Liver (tissue), 3 donors: ENCODE data around the gene DSG2.

Experiments
- EGR1 ChIP-seq, 2 donors: IDR thresholded peaks; 2 replicates each; pipeline ENCODE4 v1.6.1; 2016 to 2018; ENCODE audit warnings: antibody characterized with exemption in 2 of 2, low read depth in 2 of 2
- FOXA1 ChIP-seq: IDR thresholded peaks from 2 replicates; pipeline ENCODE4 v1.6.1; 2016; ENCODE audit warnings: antibody characterized with exemption
- GABPA ChIP-seq, 2 donors: IDR thresholded peaks in 1 of 2; conservative IDR thresholded peaks in 1 of 2; 2 replicates each; pipeline ENCODE4 v1.6.1; 2016; ENCODE audit warnings: antibody characterized with exemption in 2 of 2, mild to moderate bottlenecking in 1 of 2, moderate library complexity in 1 of 2
- HNF4A ChIP-seq, 2 donors: conservative IDR thresholded peaks; 2 replicates each; pipeline ENCODE4 v1.6.1; 2016; ENCODE audit warnings: antibody characterized with exemption in 2 of 2, mild to moderate bottlenecking in 2 of 2
- JUND ChIP-seq, 2 donors: IDR thresholded peaks; 2 replicates each; pipeline ENCODE4 v1.6.1; 2016; ENCODE audit warnings: antibody characterized with exemption in 2 of 2
- RAD21 ChIP-seq, 2 donors: IDR thresholded peaks; 2 replicates each; pipeline ENCODE4 v1.6.1; 2016; ENCODE audit warnings: antibody characterized with exemption in 2 of 2, mild to moderate bottlenecking in 2 of 2
- TAF1 ChIP-seq: conservative IDR thresholded peaks from 2 replicates; pipeline ENCODE4 v1.6.1; 2016; ENCODE audit warnings: antibody characterized with exemption, mild to moderate bottlenecking
- YY1 ChIP-seq: IDR thresholded peaks from 2 replicates; pipeline ENCODE4 v1.6.1; 2016; ENCODE audit warnings: antibody characterized with exemption, mild to moderate bottlenecking
- TF ChIP-seq, protein P1 (sequence below): fragments of 150-350 bp; IDR thresholded peaks from 2 replicates; pipeline ENCODE4 v1.5.1; 2017; ENCODE audit warnings: improper control_type of control experiment, low read depth, low read length; ENCODE audit not compliant: missing input control
- TF ChIP-seq, protein P2 (sequence below): IDR thresholded peaks from 2 replicates; pipeline ENCODE4 v1.6.1; 2016; ENCODE audit warnings: antibody characterized with exemption
- TF ChIP-seq, protein P3 (sequence below): IDR thresholded peaks from 2 replicates; pipeline ENCODE4 v1.6.1; 2016; ENCODE audit warnings: antibody characterized with exemption
- donor health status: healthy.
- donor health status: healthy.

DNA sequence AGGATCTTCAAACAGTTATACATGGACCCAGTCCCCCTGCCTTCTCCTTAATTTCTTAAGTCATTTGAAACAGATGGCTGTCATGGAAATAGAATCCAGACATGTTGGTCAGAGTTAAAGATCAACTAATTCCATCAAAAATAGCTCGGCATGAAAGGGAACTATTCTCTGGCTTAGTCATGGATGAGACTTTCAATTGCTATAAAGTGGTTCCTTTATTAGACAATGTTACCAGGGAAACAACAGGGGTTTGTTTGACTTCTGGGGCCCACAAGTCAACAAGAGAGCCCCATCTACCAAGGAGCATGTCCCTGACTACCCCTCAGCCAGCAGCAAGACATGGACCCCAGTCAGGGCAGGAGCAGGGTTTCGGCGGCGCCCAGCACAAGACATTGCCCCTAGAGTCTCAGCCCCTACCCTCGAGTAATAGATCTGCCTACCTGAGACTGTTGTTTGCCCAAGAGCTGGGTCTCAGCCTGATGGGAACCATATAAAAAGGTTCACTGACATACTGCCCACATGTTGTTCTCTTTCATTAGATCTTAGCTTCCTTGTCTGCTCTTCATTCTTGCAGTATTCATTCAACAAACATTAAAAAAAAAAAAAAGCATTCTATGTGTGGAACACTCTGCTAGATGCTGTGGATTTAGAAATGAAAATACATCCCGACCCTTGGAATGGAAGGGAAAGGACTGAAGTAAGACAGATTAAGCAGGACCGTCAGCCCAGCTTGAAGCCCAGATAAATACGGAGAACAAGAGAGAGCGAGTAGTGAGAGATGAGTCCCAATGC lies 98.3 kb downstream of the DSG2 start:
- no peak for TF ChIP-seq TAF1
- TF ChIP-seq, protein P1, sequence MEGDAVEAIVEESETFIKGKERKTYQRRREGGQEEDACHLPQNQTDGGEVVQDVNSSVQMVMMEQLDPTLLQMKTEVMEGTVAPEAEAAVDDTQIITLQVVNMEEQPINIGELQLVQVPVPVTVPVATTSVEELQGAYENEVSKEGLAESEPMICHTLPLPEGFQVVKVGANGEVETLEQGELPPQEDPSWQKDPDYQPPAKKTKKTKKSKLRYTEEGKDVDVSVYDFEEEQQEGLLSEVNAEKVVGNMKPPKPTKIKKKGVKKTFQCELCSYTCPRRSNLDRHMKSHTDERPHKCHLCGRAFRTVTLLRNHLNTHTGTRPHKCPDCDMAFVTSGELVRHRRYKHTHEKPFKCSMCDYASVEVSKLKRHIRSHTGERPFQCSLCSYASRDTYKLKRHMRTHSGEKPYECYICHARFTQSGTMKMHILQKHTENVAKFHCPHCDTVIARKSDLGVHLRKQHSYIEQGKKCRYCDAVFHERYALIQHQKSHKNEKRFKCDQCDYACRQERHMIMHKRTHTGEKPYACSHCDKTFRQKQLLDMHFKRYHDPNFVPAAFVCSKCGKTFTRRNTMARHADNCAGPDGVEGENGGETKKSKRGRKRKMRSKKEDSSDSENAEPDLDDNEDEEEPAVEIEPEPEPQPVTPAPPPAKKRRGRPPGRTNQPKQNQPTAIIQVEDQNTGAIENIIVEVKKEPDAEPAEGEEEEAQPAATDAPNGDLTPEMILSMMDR = no peak
- TF ChIP-seq JUND (IDR thresholded peaks at IDR 0.05) = no peak
- no peak for TF ChIP-seq HNF4A (conservative IDR thresholded peaks at IDR 0.05)
- TF ChIP-seq GABPA (IDR thresholded peaks at IDR 0.05 in 1 of 2, conservative IDR thresholded peaks at IDR 0.05 in 1 of 2) = no peak
- TF ChIP-seq, protein P2, sequence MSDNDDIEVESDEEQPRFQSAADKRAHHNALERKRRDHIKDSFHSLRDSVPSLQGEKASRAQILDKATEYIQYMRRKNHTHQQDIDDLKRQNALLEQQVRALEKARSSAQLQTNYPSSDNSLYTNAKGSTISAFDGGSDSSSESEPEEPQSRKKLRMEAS = no peak
- TF ChIP-seq YY1 = no peak
- no peak for TF ChIP-seq RAD21 (IDR thresholded peaks at IDR 0.05)
- TF ChIP-seq, protein P3, sequence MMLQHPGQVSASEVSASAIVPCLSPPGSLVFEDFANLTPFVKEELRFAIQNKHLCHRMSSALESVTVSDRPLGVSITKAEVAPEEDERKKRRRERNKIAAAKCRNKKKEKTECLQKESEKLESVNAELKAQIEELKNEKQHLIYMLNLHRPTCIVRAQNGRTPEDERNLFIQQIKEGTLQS = no peak
- TF ChIP-seq FOXA1 = no peak
- TF ChIP-seq EGR1 (IDR thresholded peaks at IDR 0.05; ENCODE audit: low read depth in 2 of 2) = no peak
